A549 (cell line): ENCODE data around the gene PBX3. TPM values are rescaled to one million over a fixed set of nuclear protein-coding genes. Genes with fewer than 3 reads are reported as not detected.

Experiments
- ATAC-seq, 2 experiments: fragments of 200-7000 bp in 1 of 2; fragments of >200 bp in 1 of 2; cut with Nextera tagmentation in 1 of 2; cut with Tn5 transposase in 1 of 2; 3 replicates each; pipeline versions ENCODE4 v1.8.0 to v1.9.1; 2018 to 2020; ENCODE audit warnings: mild to moderate bottlenecking in 1 of 2, moderate library complexity in 1 of 2
- CTCF ChIA-PET: fragments of 300-600 bp; sonication (Branson Sonifier 250); formaldehyde crosslinking; extraction: SDS; loops from one replicate; lab custom pipeline; 2021; ENCODE audit warnings: antibody characterized with exemption, inconsistent platforms; lab: Yijun Ruan, JAX
- POLR2A ChIA-PET: fragments of 350-600 bp; formaldehyde crosslinking; extraction: SDS; loops from one replicate; lab custom pipeline; 2021; ENCODE audit warnings: antibody characterized with exemption, inconsistent platforms; lab: Yijun Ruan, JAX
- DNase-seq, 2 experiments: peaks; one replicate each; pipeline versions ENCODE4 v3.0.0 to v3.0.0-alpha.2; 2011 to 2016; ENCODE audit warnings: low read depth in 1 of 2, low spot score in 1 of 2
- FAIRE-seq: peaks from 2 replicates; lab custom pipeline; 2011; peaks lifted over from hg19 to GRCh38; lab: Jason Lieb, UNC
- H3K27ac ChIP-seq, 2 experiments: fragments of >200 bp; sonication (Bioruptor Twin); formaldehyde crosslinking; 3 replicates each; pipeline ENCODE4 v1.5.1; 2016 to 2017
- H3K4me1 ChIP-seq: fragments of >200 bp; sonication (Bioruptor Twin); formaldehyde crosslinking; 3 replicates; pipeline ENCODE4 v1.6.1; 2016
- H3K4me2 ChIP-seq: fragments of >200 bp; sonication (Bioruptor Twin); formaldehyde crosslinking; 3 replicates; pipeline ENCODE4 v1.6.1; 2016
- H3K4me3 ChIP-seq: fragments of >200 bp; sonication (Bioruptor Twin); formaldehyde crosslinking; 3 replicates; pipeline ENCODE4 v1.5.1; 2016
- H3K9me3 ChIP-seq: fragments of >200 bp; sonication (Bioruptor Twin); formaldehyde crosslinking; 3 replicates; pipeline ENCODE4 v1.6.1; 2016
- CBX8 ChIP-seq: fragments of 200-600 bp; sonication (generic); IDR thresholded peaks from 2 replicates; pipeline ENCODE4 v1.6.1; 2016
- CEBPB ChIP-seq, 2 experiments: fragments of >200 bp in 1 of 2; sonication (Bioruptor Twin) in 1 of 2; formaldehyde crosslinking in 1 of 2; IDR thresholded peaks; 2 replicates each; pipeline ENCODE4 v1.6.1; 2012 to 2016
- CHD2 ChIP-seq: fragments of 150-350 bp; IDR thresholded peaks from 2 replicates; pipeline ENCODE4 v1.6.1; 2014; ENCODE audit warnings: low read length; ENCODE audit not compliant: partially characterized antibody
- EHMT2 ChIP-seq: fragments of 200-600 bp; sonication (generic); IDR thresholded peaks from 2 replicates; pipeline ENCODE4 v1.6.1; 2016; ENCODE audit warnings: antibody characterized with exemption, low read depth, mild to moderate bottlenecking, moderate library complexity
- ELK1 ChIP-seq: fragments of 150-350 bp; IDR thresholded peaks from 2 replicates; pipeline ENCODE4 v1.6.1; 2014; ENCODE audit warnings: low read depth, mild to moderate bottlenecking, low read length
- EP300 ChIP-seq, 2 experiments: fragments of >200 bp; sonication (Bioruptor Twin); formaldehyde crosslinking; IDR thresholded peaks; 2 replicates in 1 of 2; 3 replicates in 1 of 2; pipeline ENCODE4 v1.6.1; 2016 to 2017
- ESRRA ChIP-seq: fragments of 150-350 bp; IDR thresholded peaks from 2 replicates; pipeline ENCODE4 v1.6.1; 2014; ENCODE audit warnings: mild to moderate bottlenecking, low read length, borderline replicate concordance
- FOSB ChIP-seq: fragments of 250-450 bp; sonication (Bioruptor Pico); IDR thresholded peaks from 2 replicates; pipeline ENCODE4 v1.5.0; 2020; ENCODE audit warnings: mild to moderate bottlenecking, moderate library complexity
- FOSL2 ChIP-seq, 2 experiments: fragments of 450-650 bp in 1 of 2; fragments of >200 bp in 1 of 2; sonication (Bioruptor Twin) in 1 of 2; formaldehyde crosslinking; IDR thresholded peaks; 2 replicates each; pipeline versions ENCODE4 v1.5.0 to v1.6.1; 2016 to 2020; ENCODE audit warnings: mild to moderate bottlenecking in 1 of 2, moderate library complexity in 1 of 2
- GATA3 ChIP-seq: IDR thresholded peaks from 2 replicates; pipeline ENCODE4 v1.6.1; 2012; ENCODE audit warnings: borderline replicate concordance
- HEYL ChIP-seq: fragments of 250-450 bp; sonication (Bioruptor Pico); IDR thresholded peaks from 2 replicates; pipeline ENCODE4 v1.8.0; 2021; ENCODE audit warnings: mild to moderate bottlenecking, moderate library complexity
- HMGXB4 ChIP-seq: fragments of 250-450 bp; sonication (Bioruptor Pico); IDR thresholded peaks from 2 replicates; pipeline ENCODE4 v1.5.0; 2021; ENCODE audit warnings: mild to moderate bottlenecking, moderate library complexity, borderline replicate concordance
- MAX ChIP-seq: IDR thresholded peaks from 2 replicates; pipeline ENCODE4 v1.6.1; 2012
- MAZ ChIP-seq: fragments of 150-350 bp; IDR thresholded peaks from 2 replicates; pipeline ENCODE4 v1.6.1; 2014; ENCODE audit warnings: antibody characterized with exemption, low read depth, low read length, borderline replicate concordance
- MYC ChIP-seq: IDR thresholded peaks from 2 replicates; pipeline ENCODE4 v1.6.1; 2012; ENCODE audit warnings: mild to moderate bottlenecking, inconsistent platforms, low read length, improper control_type of control experiment, borderline replicate concordance
- NPAS2 ChIP-seq: fragments of 250-450 bp; sonication (Bioruptor Pico); IDR thresholded peaks from 2 replicates; pipeline ENCODE4 v1.8.0; 2022; ENCODE audit warnings: mild to moderate bottlenecking, moderate library complexity, borderline replicate concordance
- NR3C1 ChIP-seq: fragments of >200 bp; sonication (Bioruptor Twin); formaldehyde crosslinking; IDR thresholded peaks from 3 replicates; pipeline ENCODE4 v1.6.1; 2017
- PBX3 ChIP-seq: IDR thresholded peaks from 2 replicates; pipeline ENCODE4 v1.6.1; 2012
- PHF8 ChIP-seq: fragments of 200-600 bp; sonication (generic); IDR thresholded peaks from 2 replicates; pipeline ENCODE4 v1.6.1; 2016; ENCODE audit warnings: low read depth, mild to moderate bottlenecking, antibody characterized with exemption, moderate library complexity, borderline replicate concordance
- POLR2A ChIP-seq: IDR thresholded peaks from 2 replicates; pipeline ENCODE4 v1.6.1; 2012; ENCODE audit warnings: mild to moderate bottlenecking, low read length
- RCOR1 ChIP-seq: fragments of 150-350 bp; IDR thresholded peaks from 2 replicates; pipeline ENCODE4 v1.6.1; 2014; ENCODE audit warnings: antibody characterized with exemption, low read length, low read depth
- RFX5 ChIP-seq: fragments of 450-650 bp; IDR thresholded peaks from 2 replicates; pipeline ENCODE4 v1.7.1; 2014; ENCODE audit warnings: antibody characterized with exemption, mild to moderate bottlenecking, moderate library complexity
- ZC3H11A ChIP-seq: fragments of 450-650 bp; IDR thresholded peaks from 2 replicates; pipeline ENCODE4 v1.6.1; 2014; ENCODE audit warnings: antibody characterized with exemption, mild to moderate bottlenecking
- ZSCAN20 ChIP-seq: fragments of 250-450 bp; sonication (Bioruptor Pico); IDR thresholded peaks from 2 replicates; pipeline ENCODE4 v1.8.0; 2022; ENCODE audit warnings: mild to moderate bottlenecking, moderate library complexity
- WGBS: methylation state at CpG from one replicate; pipeline ENCODE4 v1.1.6; 2017; ENCODE audit errors: missing lambda C conversion rate; 5-methylcytosine and 5-hydroxymethylcytosine counted together
- polyA plus RNA-seq, 4 experiments: library from polyadenylated mRNA; depleted of rRNA in 3 of 4; stranded (reverse); fragments of >200 nt; fragmentation: RNase III in 1 of 4; extraction: RNeasy Plus Mini Kit Qiagen cat#74134 plus additional on column Dnase treatment in 1 of 4; gene quantifications; 2 replicates in 3 of 4; 3 replicates in 1 of 4; pipeline ENCODE4 v1.2.3, GENCODE V29; 2011 to 2017

Gene PBX3
- polyA plus RNA-seq, 2 of the 4 experiments (the other 2 are of a cell fraction), result 10.7 to 23.5 TPM

GRCh38 chr9:125946397-125946796, 199.2 kb downstream of the PBX3 start:
- ATAC-seq (no peak), DNase-seq (no peak)
- CTCF ChIA-PET, result interaction anchor here (1.5 kb wide), 1 partner anchor 18 kb away, joined by 3 read pairs; no protein-coding TSS in a partner anchor
- H3K4me3 ChIP-seq, result no peak overlapping the region
- TF ChIP-seq MAX (no peak), PHF8 (no peak), GATA3 (no peak), CBX8 (no peak), RFX5 (no peak), HEYL (CRISPR knock-in tag) (no peak), CHD2 (no peak), FOSL2 (IDR thresholded peaks at IDR 0.05) (no peak), FOSL2 (CRISPR knock-in tag; IDR thresholded peaks at IDR 0.05) (no peak), EP300 (IDR thresholded peaks at IDR 0.05) (no peak), ELK1 (no peak), HMGXB4 (CRISPR knock-in tag) (no peak), EHMT2 (no peak), NPAS2 (CRISPR knock-in tag) (no peak), ZC3H11A (no peak), ZSCAN20 (no peak), CEBPB (IDR thresholded peaks at IDR 0.05) (no peak), PBX3 (no peak)
- TF ChIP-seq, all 56 proteins: peak for 0
- no peak overlapping the region for H3K27ac ChIP-seq
- H3K4me1 ChIP-seq, result no peaks in the 10 kb centered on the region
- H3K9me3 ChIP-seq, result peaks cover 15% of the 10 kb centered on the region
- no peak for FAIRE-seq
- POLR2A ChIA-PET, result no interaction called here
- no peak overlapping the region for H3K4me2 ChIP-seq

- Histone ChIP-seq H3K4me2 (no peak overlapping the region), H3K4me3 (no peak overlapping the region), H3K27ac (no peak overlapping the region), H3K9me3 (peaks cover 15% of the 10 kb centered on the region), H3K4me1 (no peaks in the 10 kb centered on the region)
- 63% methylated on average over 4 of the region's 4 CpGs for WGBS
- ATAC-seq, result no peak
- DNase-seq, result no peak
- TF ChIP-seq FOSB (CRISPR knock-in tag), result no peak
- no peak for TF ChIP-seq NPAS2 (CRISPR knock-in tag)
- TF ChIP-seq EP300 (IDR thresholded peaks at IDR 0.05), result no peak
- no peak for TF ChIP-seq MYC
- TF ChIP-seq NR3C1, result no peak
- no peak for TF ChIP-seq ELK1
- TF ChIP-seq POLR2A, result no peak
- no peak for TF ChIP-seq MAZ
- no peak for TF ChIP-seq ESRRA
- TF ChIP-seq MAX, result no peak
- no peak for TF ChIP-seq RCOR1
- no peak for FAIRE-seq
- POLR2A ChIA-PET, result no interaction called here
- CTCF ChIA-PET, result no interaction called here
Observed at GRCh38 chr9:125948887-125949596, 201.9 kb downstream of the PBX3 start.
